OCI-LY7 (cell line): ENCODE measurements around the gene GAB4. TPM values are rescaled to one million over a fixed set of nuclear protein-coding genes. Genes with fewer than 3 reads are reported as not detected.
"Not testable (repeated sequence)": the region's sequence is repeated elsewhere in the genome, so short reads cannot be mapped to it uniquely, and the experiment has no call there.

Source experiments
- BruUV-seq: library from RNA; stranded (reverse); fragments of 400-500 nt; replicated peaks from 2 replicates; lab custom pipeline; 2021; lab: Mats Ljungman, UMichigan
- CTCF ChIA-PET: fragments of 300-600 bp; sonication (Branson Sonifier 250); formaldehyde crosslinking; loops from one replicate; lab custom pipeline; 2022; ENCODE audit warnings: antibody characterized with exemption; ENCODE audit not compliant: unreplicated experiment; lab: Charles Lee
- POLR2A ChIA-PET: fragments of 300-600 bp; sonication (Branson Sonifier 250); formaldehyde crosslinking; loops from one replicate; lab custom pipeline; 2022; ENCODE audit warnings: antibody characterized with exemption; lab: Charles Lee
- DNase-seq: peaks from one replicate; pipeline ENCODE4 v3.0.0-alpha.2; 2015; ENCODE audit warnings: low spot score
- H2AFZ ChIP-seq: fragments of 200-600 bp; sonication (generic), shearing (Covaris generic); 2 replicates; pipeline ENCODE4 v1.6.1; 2014; ENCODE audit warnings: mild to moderate bottlenecking, antibody characterized with exemption, low read length, moderate library complexity
- H3K27ac ChIP-seq: fragments of 200-600 bp; sonication (generic); 2 replicates; pipeline ENCODE4 v1.5.1; 2014; ENCODE audit warnings: mixed run types, low read depth, mild to moderate bottlenecking, moderate library complexity, low read length, inconsistent platforms; ENCODE audit not compliant: poor library complexity, severe bottlenecking
- H3K36me3 ChIP-seq: fragments of 200-600 bp; sonication (generic); 2 replicates; pipeline ENCODE4 v1.6.1; 2014; ENCODE audit warnings: mild to moderate bottlenecking, antibody characterized with exemption, low read length, moderate library complexity, mixed read lengths; ENCODE audit not compliant: insufficient read depth
- H3K4me1 ChIP-seq: fragments of 200-600 bp; sonication (generic); 2 replicates; pipeline ENCODE4 v1.5.1; 2014; ENCODE audit warnings: mild to moderate bottlenecking, low read length; ENCODE audit not compliant: insufficient read depth, poor library complexity, severe bottlenecking
- H3K4me2 ChIP-seq: fragments of 200-600 bp; sonication (generic); 2 replicates; pipeline ENCODE4 v1.6.1; 2014; ENCODE audit warnings: mild to moderate bottlenecking, low read length
- H3K4me3 ChIP-seq: fragments of 200-600 bp; sonication (generic); 2 replicates; pipeline ENCODE4 v1.5.1; 2014; ENCODE audit warnings: mild to moderate bottlenecking, low read depth, low read length; ENCODE audit not compliant: poor library complexity, severe bottlenecking
- H3K79me2 ChIP-seq: fragments of 200-600 bp; sonication (generic); 2 replicates; pipeline ENCODE4 v1.6.1; 2016; ENCODE audit warnings: low read depth, mild to moderate bottlenecking, low read length, moderate library complexity, mixed read lengths; ENCODE audit not compliant: insufficient read depth
- H3K9me2 ChIP-seq: fragments of 200-600 bp; sonication (generic); 2 replicates; pipeline ENCODE4 v1.6.1; 2016; ENCODE audit warnings: mild to moderate bottlenecking, low read length, mixed read lengths; ENCODE audit not compliant: insufficient read depth
- H3K9me3 ChIP-seq: fragments of 200-600 bp; sonication (generic); 2 replicates; pipeline ENCODE4 v1.6.1; 2014; ENCODE audit warnings: mild to moderate bottlenecking, mixed run types, low read length, mixed read lengths
- H4K20me1 ChIP-seq: fragments of 200-600 bp; sonication (generic); 2 replicates; pipeline ENCODE4 v1.6.1; 2014; ENCODE audit warnings: mild to moderate bottlenecking, antibody characterized with exemption, low read length, moderate library complexity, mixed read lengths; ENCODE audit not compliant: insufficient read depth
- EZH2phosphoT487 ChIP-seq: fragments of 200-600 bp; sonication (generic); IDR thresholded peaks from 2 replicates; pipeline ENCODE4 v1.6.1; 2018; ENCODE audit warnings: low read depth, borderline replicate concordance, mild to moderate bottlenecking, mixed run types, antibody characterized with exemption, low read length, moderate library complexity, mixed read lengths
- intact Hi-C: fragments of 100-400 bp; cut with micrococcal nuclease; formaldehyde crosslinking; loops from one replicate; pipeline ENCODE4 v1.10.0; 2022; ENCODE audit not compliant: unreplicated experiment
- total RNA-seq, 2 experiments: library from RNA; depleted of rRNA in 1 of 2; stranded (reverse); fragments of >200 nt in 1 of 2; shearing (Covaris generic) in 1 of 2; gene quantifications; 2 replicates each; pipeline ENCODE4 v1.2.3, GENCODE V29; 2014 to 2022
- TF ChIP-seq, protein P1 (sequence below): fragments of 200-600 bp; sonication (generic); conservative IDR thresholded peaks from 2 replicates; pipeline ENCODE4 v1.5.1; 2014; ENCODE audit warnings: mild to moderate bottlenecking, antibody characterized with exemption, low read length, moderate library complexity, mixed read lengths

GAB4 gene
- total RNA-seq, 2 experiments from 2014 or later: not detected

- no peak overlapping the region for H3K4me3 ChIP-seq
- intact Hi-C loops: no loop called here
- H3K27ac ChIP-seq: no peak overlapping the region
- POLR2A ChIA-PET: interaction anchor here (1.2 kb wide), 1 partner anchor 8 kb away, joined by 3 read pairs; no protein-coding TSS in a partner anchor
- no peak for TF ChIP-seq EZH2phosphoT487
- TF ChIP-seq, protein P1, sequence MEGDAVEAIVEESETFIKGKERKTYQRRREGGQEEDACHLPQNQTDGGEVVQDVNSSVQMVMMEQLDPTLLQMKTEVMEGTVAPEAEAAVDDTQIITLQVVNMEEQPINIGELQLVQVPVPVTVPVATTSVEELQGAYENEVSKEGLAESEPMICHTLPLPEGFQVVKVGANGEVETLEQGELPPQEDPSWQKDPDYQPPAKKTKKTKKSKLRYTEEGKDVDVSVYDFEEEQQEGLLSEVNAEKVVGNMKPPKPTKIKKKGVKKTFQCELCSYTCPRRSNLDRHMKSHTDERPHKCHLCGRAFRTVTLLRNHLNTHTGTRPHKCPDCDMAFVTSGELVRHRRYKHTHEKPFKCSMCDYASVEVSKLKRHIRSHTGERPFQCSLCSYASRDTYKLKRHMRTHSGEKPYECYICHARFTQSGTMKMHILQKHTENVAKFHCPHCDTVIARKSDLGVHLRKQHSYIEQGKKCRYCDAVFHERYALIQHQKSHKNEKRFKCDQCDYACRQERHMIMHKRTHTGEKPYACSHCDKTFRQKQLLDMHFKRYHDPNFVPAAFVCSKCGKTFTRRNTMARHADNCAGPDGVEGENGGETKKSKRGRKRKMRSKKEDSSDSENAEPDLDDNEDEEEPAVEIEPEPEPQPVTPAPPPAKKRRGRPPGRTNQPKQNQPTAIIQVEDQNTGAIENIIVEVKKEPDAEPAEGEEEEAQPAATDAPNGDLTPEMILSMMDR: no peak
- DNase-seq: no peak
- BruUV-seq: no TSS peak
- peaks cover 9% of the 10 kb centered on the region for H3K4me1 ChIP-seq
- CTCF ChIA-PET: interaction anchor here (0.8 kb wide), 1 partner anchor 105 kb away, joined by 3 read pairs; no protein-coding TSS in a partner anchor
- no peaks in the 10 kb centered on the region for H3K36me3 ChIP-seq
- no peaks in the 10 kb centered on the region for H4K20me1 ChIP-seq
- H3K9me2 ChIP-seq: no peaks in the 10 kb centered on the region
- H3K79me2 ChIP-seq: no peaks in the 10 kb centered on the region
- no peaks in the 10 kb centered on the region for H3K9me3 ChIP-seq
- H2AFZ ChIP-seq: no peak overlapping the region
- no peak overlapping the region for H3K4me2 ChIP-seq
These were observed 54.6 kb downstream of the GAB4 start for GRCh38 chr22:16953206-16954059.

DNA sequence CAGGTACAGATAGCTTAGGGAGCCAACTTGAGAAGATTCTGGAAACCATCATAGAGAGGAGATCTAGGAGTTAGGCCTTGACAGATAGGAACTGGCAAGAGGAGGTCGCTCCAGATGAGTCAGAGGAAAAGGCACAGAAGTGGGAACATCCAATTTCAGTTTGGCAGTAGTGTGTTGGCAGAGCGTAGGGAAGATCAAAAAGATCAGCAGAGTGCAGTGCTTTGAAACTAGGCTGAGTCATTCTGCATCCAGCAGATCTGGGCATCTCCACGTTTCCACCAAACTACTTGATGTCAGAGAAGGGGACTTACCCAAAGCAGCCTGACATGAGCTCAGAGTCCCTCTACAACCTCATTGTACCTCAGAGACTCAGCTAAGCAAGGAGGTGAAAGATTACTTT is 58.5 kb downstream of the GAB4 start:
- no TSS peak for BruUV-seq
- no peak for DNase-seq
- intact Hi-C loops: no loop called here
- Histone ChIP-seq H3K4me1 (peaks cover 11% of the 10 kb centered on the region), H3K9me2 (no peaks in the 10 kb centered on the region), H4K20me1 (no peaks in the 10 kb centered on the region), H3K4me2 (no peak overlapping the region), H3K79me2 (no peaks in the 10 kb centered on the region), H3K9me3 (no peaks in the 10 kb centered on the region), H3K27ac (no peak overlapping the region), H3K36me3 (no peaks in the 10 kb centered on the region), H3K4me3 (no peak overlapping the region), H2AFZ (peak overlapping the region; percentile 8; the same call in 1 of the 2 replicates)
- CTCF ChIA-PET: no interaction called here
- POLR2A ChIA-PET: interaction anchor here (1.3 kb wide), 1 partner anchor 26 kb away, joined by 3 read pairs; no protein-coding TSS in a partner anchor
- TF ChIP-seq, protein P1: no peak
- TF ChIP-seq EZH2phosphoT487: no peak

DNA sequence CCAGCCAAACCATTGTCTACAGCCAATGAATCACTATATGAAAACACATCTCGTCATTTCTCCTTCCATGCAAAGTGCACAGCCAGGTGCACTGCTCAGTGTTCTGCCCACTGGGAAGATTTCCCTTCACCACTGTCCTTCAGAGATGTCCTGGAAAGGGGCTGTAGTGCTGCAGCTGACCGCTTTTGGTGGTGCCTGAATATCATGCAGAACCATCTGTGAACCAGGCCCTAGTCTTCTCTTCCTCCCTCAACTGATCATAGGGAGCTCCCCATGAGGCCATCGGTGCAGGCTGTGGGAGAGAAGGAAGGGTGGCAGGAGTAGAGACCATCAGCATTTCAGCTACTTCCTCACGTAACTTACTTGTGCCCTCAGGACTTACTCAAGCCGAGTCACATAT is 70.2 kb downstream of the GAB4 start:
- POLR2A ChIA-PET: no interaction called here
- CTCF ChIA-PET: no interaction called here

DNA sequence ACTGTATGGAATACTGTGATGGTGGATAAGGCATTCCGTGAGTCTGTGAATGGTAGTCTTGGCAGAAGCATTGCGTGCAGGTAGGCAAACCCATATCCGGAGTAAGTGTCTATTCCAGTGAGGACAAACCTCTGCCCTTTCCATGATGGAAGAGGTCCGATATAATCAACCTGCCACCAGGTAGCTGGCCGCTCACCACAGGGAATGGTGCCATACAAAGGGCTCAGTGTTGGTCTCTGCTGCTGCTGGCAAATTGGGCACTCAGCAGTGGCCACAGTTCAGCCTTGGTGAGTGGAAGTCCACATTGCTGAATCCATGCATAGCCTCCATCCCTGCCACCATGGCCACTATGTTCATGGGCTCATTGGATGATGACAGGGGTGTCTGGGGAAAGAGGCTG is 70.8 kb downstream of the GAB4 start:
- H4K20me1 ChIP-seq, H3K36me3 ChIP-seq, DNase-seq, intact Hi-C loops, H3K79me2 ChIP-seq, H3K4me1 ChIP-seq, H3K9me2 ChIP-seq, CTCF ChIA-PET, POLR2A ChIA-PET, H3K4me2 ChIP-seq, BruUV-seq, H3K9me3 ChIP-seq, H2AFZ ChIP-seq, H3K27ac ChIP-seq, H3K4me3 ChIP-seq: not testable (repeated sequence)

More for the DNA sequence above, 70.2 kb downstream of the GAB4 start:
- no peak for DNase-seq
- Histone ChIP-seq H3K4me2 (no peak overlapping the region), H2AFZ (no peak overlapping the region), H3K4me3 (no peak overlapping the region), H3K4me1 (no peaks in the 10 kb centered on the region), H3K9me2 (no peaks in the 10 kb centered on the region), H3K27ac (no peak overlapping the region), H4K20me1 (no peaks in the 10 kb centered on the region), H3K36me3 (no peaks in the 10 kb centered on the region), H3K79me2 (no peaks in the 10 kb centered on the region), H3K9me3 (no peaks in the 10 kb centered on the region)
- intact Hi-C loops: no loop called here
- BruUV-seq: no TSS peak
- TF ChIP-seq, protein P1: no peak
- no peak for TF ChIP-seq EZH2phosphoT487
